Glomerular visceral epithelial cell (primary cell): ENCODE measurements around the gene CHD2.
"Not testable (repeated sequence)": the region's sequence is repeated elsewhere in the genome, so short reads cannot be mapped to it uniquely, and the experiment has no call there.

Experiments used
- DNase-seq: peaks from one replicate; pipeline ENCODE4 v3.0.0-alpha.2; 2016; ENCODE audit errors: extremely low spot score

Gene CHD2

GRCh38 chr15:93035953-93036810 is 136.1 kb downstream of the CHD2 start:
- DNase-seq, result no peak

- DNase-seq, result no peak
These were observed 137.1 kb downstream of the CHD2 start for GRCh38 chr15:93036951-93037819.

DNA sequence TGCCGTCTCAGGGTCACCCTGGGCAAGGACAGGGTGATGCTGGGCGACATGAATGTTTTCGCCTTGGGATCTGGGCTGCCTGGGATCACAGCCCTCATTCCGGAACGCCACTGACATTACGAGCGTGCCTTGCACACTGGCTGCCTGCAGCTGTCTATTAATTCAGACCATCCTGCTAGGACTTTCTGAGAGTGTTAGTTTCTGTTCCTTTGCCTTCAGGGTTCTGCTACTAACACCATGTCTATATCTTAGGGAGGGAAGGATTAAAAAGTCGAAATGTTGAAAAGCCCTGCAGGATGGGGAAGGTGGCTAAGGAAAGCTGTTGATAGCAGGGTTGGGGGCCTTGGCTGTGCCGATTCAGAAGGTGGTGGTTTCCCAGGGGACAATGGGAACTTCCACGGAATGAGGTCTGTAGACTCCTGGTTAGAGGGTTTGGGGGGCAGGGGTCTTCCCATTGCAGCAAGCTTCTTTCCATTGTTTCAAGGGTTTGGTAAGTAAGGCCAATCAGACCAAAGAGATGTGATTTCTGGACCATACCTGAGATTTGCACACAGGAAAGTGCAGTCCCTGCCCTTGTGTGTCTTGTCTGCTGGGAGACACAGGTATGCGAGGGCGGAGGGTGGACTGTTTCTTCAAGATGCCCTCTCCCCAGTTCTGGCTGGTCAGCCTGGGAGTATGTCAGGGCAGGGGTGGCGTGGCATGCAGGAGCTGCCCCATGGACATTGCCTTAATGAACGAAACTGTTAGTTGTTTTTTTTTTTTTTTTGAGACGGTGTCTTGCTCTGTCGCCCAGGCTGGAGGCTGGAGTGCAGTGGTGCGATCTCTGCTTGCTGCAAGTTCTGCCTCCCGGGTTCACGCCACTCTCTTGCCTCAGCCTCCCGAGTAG is 137.9 kb downstream of the CHD2 start:
- no peak for DNase-seq

GRCh38 chr15:93039562-93040287 is 139.6 kb downstream of the CHD2 start:
- not testable (repeated sequence) for DNase-seq

- no peak for DNase-seq
These were observed 140.4 kb downstream of the CHD2 start for GRCh38 chr15:93040288-93041158.

- DNase-seq, result no peak
These were observed 141.0 kb downstream of the CHD2 start for GRCh38 chr15:93041159-93041547.

DNA sequence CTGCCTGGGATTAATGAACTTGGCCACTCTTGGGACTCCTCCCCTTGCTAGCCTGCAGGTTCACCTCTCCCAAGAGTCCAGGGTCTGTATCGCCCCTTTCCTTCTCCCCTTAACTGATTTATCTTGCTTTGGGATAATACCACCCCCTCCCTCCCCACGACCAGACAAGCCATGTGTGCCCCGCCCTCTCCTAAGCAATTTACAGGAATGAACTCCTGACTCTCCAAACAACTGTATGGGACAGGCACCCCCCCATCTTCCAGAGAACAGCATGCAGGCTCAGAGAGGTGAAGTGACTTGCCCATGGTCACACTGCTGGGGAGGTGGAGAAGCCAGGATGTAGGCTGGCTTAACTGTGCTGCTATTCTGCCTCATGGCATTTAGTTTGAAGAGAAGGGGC is 142.1 kb downstream of the CHD2 start:
- DNase-seq, result no peak

GRCh38 chr15:93042691-93043378 is 142.7 kb downstream of the CHD2 start:
- DNase-seq, result no peak

DNA sequence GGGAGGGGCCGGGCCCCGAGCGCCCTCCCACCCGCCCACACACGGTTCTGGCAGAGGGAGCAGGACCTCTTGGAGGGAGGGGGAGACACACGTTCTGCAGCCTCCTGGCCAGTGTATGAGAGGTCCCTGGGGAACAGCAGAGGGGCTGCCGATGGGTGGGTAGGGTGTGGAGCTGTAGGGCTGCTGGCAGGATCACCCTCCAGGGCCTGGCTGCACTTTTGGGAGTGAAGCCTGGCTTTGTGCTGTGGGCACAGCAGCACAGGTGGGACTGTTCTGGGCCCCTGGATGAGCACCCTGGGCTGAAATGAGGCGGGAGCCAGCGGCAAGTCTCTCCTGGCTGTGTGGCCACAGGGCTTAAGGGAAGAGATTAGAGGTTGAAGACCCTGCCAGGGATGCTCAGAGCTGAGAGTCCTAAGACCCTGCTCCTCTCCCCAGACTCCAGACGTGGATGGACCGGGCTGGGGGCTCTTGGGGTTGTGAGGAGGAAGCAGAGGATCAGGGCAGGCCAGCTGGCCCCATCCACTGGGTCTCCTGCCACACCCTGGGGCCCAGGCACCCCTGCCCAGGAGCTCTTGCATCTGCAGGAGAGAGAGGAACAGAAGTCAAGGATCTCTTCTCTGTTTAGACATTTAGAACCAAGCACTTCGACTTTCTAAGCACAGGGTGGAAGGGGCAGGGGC is 143.6 kb downstream of the CHD2 start:
- DNase-seq, result no peak

DNA sequence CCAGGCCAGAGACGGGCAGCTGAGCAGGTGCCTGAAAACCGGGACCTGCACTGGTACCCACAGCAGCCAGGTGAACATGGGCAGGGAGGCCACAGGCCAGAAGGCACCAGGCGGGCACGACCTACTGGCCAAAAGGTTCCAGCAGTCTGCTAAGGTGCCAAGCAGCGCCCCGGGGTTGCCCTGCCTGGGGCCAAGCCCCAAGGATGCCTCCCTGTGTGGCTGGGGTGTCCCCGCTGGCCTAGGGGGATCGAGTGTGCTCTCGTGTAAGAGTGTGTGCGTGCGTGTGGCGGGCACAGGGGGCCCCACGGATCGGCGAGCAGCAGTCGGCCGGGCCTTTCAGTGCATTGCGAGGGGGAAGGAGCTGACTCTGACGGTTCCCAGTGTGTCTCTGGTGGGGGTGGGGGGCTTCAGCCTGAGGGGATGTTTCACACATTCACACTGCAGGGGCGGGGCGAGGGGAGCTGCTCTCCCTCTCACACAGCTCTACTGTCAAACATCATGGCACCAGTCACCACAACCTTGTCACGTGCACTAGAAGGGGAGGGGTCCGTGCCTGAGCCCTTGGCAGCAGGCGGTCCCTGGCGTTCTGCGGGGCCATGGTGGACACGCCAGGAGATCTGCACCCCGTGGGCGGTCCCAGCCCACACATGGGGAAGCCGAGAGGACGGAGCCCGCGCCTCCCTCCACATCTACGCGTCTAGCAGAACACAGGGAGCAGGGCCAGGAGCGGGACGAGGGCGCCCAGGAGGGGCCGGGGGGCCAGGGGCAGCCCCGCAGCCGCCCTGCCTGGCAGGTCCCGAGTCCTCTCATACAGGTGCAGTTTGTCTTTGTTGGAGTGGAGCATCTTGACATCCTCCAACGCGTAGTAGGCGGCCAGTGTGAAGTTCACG is 144.4 kb downstream of the CHD2 start:
- no peak for DNase-seq

DNA sequence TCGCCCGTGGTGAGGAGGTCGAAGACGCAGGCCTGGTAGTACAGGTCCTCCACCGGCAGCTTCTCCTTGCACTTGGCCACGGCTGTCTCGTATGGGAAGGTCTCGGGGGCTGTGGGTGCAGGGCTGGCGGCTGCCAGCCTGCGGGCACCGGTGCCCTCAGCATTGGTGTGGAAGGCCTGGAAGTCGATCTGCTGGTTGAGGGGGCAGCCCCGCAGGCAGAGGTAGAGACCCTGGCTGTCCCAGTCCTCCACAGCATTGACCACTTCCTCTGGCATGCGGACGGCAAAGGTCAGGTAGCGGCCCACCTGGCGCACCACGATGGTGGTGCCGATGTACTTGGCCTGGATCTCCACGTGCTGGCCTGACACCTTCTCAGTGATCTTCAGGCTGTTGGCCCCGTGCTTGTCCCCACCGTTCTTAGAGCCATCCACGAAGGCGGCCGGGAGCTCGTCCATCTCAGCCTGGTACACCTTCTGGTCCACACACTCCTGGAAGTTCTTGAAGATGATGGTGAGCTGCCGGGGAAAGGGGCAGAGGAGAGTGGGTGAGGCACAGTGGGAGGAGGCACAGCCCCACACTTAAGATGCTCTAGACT is 145.2 kb downstream of the CHD2 start:
- DNase-seq, result no peak

- DNase-seq, result no peak
These were observed 146.0 kb downstream of the CHD2 start for GRCh38 chr15:93046120-93046519.

GRCh38 chr15:93046721-93047120 is 146.6 kb downstream of the CHD2 start:
- DNase-seq, result no peak

- no peak for DNase-seq
These were observed 147.7 kb downstream of the CHD2 start for GRCh38 chr15:93047621-93048425.

- no peak for DNase-seq
These were observed 148.2 kb downstream of the CHD2 start for GRCh38 chr15:93048426-93048721.

DNA sequence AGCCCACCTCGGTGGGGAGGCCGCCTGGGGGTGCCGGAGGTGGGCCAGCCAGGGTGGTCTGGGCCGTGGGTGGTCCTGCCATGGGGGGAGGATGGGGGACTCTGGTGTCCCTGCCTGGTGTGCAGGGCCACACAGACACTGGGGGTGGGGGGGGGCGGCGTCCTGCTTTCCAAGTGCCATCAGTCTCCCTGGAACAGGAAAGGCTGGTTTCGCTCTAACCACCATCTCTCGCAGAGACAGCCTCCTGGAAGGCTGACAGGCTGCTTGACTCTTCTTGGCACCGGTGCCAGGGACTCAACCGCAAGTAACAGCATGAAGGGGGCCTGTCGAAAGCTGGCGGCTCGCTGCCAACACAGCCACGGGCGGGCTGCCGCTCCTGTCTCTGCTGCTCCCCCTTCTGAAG is 148.6 kb downstream of the CHD2 start:
- DNase-seq, result no peak

DNA sequence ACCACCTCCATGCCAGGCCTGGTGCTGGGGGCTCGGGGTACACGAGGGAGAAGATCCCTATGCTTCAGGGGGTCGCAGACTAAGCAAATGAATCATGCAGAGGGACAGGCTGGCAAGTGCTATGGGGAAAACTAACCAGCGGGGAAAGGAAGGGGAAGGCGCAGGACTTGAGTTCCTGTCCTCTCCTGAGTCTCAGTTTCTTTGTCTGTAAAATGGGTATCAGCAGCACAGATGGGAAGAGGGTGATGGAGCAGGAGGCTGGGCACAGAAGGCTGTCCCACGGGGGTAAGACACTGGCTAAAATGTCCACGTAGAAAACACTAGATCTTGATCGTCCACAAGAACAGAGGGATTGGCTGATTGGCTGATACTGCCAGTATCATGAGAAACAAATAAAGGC is 149.1 kb downstream of the CHD2 start:
- no peak for DNase-seq
